K562 (cell line): ENCODE data around the gene CD52. TPM values are rescaled to one million over a fixed set of nuclear protein-coding genes. Genes with fewer than 3 reads are reported as not detected.

Experiments used
- CBX8 ChIP-seq: fragments of 200-600 bp; sonication (generic); IDR thresholded peaks from 2 replicates; pipeline ENCODE4 v1.6.1; 2012; ENCODE audit warnings: borderline replicate concordance, mixed run types, low read depth, mild to moderate bottlenecking, moderate library complexity, mixed read lengths, low read length, control low read depth, inconsistent platforms; ENCODE audit not compliant: poor library complexity, severe bottlenecking; ENCODE audit errors: extremely low read depth
- CEBPB ChIP-seq: fragments of 450-650 bp; IDR thresholded peaks from 2 replicates; pipeline ENCODE4 v1.6.1; 2016; ENCODE audit warnings: missing genetic modification characterization, missing compliant biosample characterization
- CREM ChIP-seq: IDR thresholded peaks from 2 replicates; pipeline ENCODE4 v1.6.1; 2014; ENCODE audit warnings: antibody characterized with exemption, low read depth
- GATAD2A ChIP-seq: fragments of 450-650 bp; IDR thresholded peaks from 2 replicates; pipeline ENCODE4 v1.6.1; 2017
- HDAC6 ChIP-seq: IDR thresholded peaks from 2 replicates; pipeline ENCODE4 v1.6.1; 2012; ENCODE audit warnings: low read depth, mild to moderate bottlenecking, control low read depth, inconsistent platforms, low read length, moderate library complexity
- MITF ChIP-seq: IDR thresholded peaks from 2 replicates; pipeline ENCODE4 v1.6.1; 2014; ENCODE audit warnings: antibody characterized with exemption
- VEZF1 ChIP-seq: fragments of 200-800 bp; sonication (Bioruptor generic); IDR thresholded peaks from 2 replicates; pipeline ENCODE4 v1.6.1; 2017; ENCODE audit warnings: missing genetic modification characterization, missing compliant biosample characterization
- ZBTB11 ChIP-seq, 3 experiments: fragments of 200-800 bp in 1 of 3; fragments of 250-450 bp in 1 of 3; fragments of 450-650 bp in 1 of 3; sonication (Bioruptor Pico) in 1 of 3; sonication (Bioruptor generic) in 1 of 3; formaldehyde crosslinking in 1 of 3; IDR thresholded peaks; 2 replicates each; pipeline versions ENCODE4 v1.6.1 to v1.8.0; 2016 to 2022; ENCODE audit warnings: mild to moderate bottlenecking in 2 of 3, missing genetic modification characterization in 2 of 3, missing compliant biosample characterization in 1 of 3, moderate library complexity in 1 of 3
- polyA plus RNA-seq, 8 experiments: library from polyadenylated mRNA; depleted of rRNA in 4 of 8; stranded (reverse) in 5 of 8; unstranded in 3 of 8; fragments of >200 nt; fragmentation: Nextera tagmentation in 2 of 8; fragmentation: Illumina TruSeq in 1 of 8; extraction: Ambion mirVana in 2 of 8; extraction: Trizol in 1 of 8; gene quantifications; 2 replicates each; pipeline versions ENCODE4 v1.2.1 to v1.2.3, GENCODE V29; 2011 to 2014; ENCODE audit warnings: inconsistent platforms in 1 of 8, missing spikeins in 1 of 8
- total RNA-seq, 7 experiments: library from RNA; depleted of rRNA in 6 of 7; stranded (reverse); fragments of >200 nt in 6 of 7; fragmentation: Illumina TruSeq in 2 of 7; extraction: Trizol in 2 of 7; gene quantifications; 2 replicates each; pipeline versions ENCODE4 v1.2.1 to v1.2.3, GENCODE V29; 2011 to 2021; ENCODE audit warnings: low replicate concordance in 1 of 7
- TF ChIP-seq, protein P1 (sequence below): fragments of 450-650 bp; IDR thresholded peaks from 2 replicates; pipeline ENCODE4 v1.7.1; 2018; ENCODE audit warnings: mild to moderate bottlenecking, low read depth; ENCODE audit not compliant: partially characterized antibody
- TF ChIP-seq, protein P2 (sequence below): IDR thresholded peaks from 2 replicates; pipeline ENCODE4 v1.6.1; 2016; ENCODE audit warnings: missing genetic modification characterization, missing compliant biosample characterization

The CD52 gene
- total and polyA plus RNA-seq, 9 of the 15 experiments (the other 6 are each of a cell fraction or from before 2014, with no cell fraction given) = 34.9 to 488 (median 173) TPM

DNA sequence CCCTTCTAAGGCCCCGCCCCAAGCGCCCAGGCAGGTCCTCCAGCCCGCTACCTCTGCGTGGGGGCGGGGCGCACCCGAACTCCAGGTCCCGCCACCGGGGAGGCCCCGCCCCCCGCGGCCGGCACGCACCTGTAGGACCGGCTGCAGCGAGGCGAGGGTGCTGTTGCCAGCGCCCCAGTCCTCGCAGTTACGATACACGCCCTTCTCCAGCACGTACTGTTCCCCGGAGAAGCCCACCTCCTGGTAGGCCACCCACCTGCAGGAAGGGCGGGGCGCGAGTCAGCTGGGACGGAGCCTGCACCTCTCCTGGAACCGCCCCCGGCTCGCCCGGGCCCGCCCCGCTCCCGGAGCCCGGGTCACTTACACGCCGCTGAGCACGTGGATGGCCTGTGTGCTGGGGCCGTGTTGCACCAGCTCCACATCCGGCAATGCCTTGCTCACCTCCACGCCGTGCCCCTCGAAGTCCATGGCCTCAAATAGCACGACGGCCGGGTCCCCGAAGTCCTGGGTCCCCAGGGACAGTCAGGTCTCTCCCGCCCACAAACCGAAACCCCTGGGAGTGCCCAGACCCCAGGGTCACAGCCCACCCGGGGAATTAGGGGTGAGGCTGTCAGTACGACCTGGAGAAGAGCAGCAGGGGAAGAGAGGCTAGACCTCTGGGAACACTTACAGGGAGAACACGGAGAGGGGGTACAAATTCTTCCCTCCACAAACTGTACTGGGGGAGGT lies 18.9 kb downstream of the CD52 start (continued):
- TF ChIP-seq, protein P1, sequence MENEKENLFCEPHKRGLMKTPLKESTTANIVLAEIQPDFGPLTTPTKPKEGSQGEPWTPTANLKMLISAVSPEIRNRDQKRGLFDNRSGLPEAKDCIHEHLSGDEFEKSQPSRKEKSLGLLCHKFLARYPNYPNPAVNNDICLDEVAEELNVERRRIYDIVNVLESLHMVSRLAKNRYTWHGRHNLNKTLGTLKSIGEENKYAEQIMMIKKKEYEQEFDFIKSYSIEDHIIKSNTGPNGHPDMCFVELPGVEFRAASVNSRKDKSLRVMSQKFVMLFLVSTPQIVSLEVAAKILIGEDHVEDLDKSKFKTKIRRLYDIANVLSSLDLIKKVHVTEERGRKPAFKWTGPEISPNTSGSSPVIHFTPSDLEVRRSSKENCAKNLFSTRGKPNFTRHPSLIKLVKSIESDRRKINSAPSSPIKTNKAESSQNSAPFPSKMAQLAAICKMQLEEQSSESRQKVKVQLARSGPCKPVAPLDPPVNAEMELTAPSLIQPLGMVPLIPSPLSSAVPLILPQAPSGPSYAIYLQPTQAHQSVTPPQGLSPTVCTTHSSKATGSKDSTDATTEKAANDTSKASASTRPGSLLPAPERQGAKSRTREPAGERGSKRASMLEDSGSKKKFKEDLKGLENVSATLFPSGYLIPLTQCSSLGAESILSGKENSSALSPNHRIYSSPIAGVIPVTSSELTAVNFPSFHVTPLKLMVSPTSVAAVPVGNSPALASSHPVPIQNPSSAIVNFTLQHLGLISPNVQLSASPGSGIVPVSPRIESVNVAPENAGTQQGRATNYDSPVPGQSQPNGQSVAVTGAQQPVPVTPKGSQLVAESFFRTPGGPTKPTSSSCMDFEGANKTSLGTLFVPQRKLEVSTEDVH = peak; percentile 82
- TF ChIP-seq CBX8 (no peak), VEZF1 (CRISPR knock-in tag) (peak; percentile 81), GATAD2A (no peak), HDAC6 (no peak), MITF (0 out of 2 replicates have a peak, but pooled peaks have one; percentile 48), CEBPB (tag) (peak; percentile 50), ZBTB11 (CRISPR knock-in tag; IDR thresholded peaks at IDR 0.05) (peak in 1 of 3 experiments; percentile 70; a peak in 2 of 6 replicates), CREM (peak; percentile 24; the same call in 1 of the 2 replicates)
- TF ChIP-seq, protein P2, sequence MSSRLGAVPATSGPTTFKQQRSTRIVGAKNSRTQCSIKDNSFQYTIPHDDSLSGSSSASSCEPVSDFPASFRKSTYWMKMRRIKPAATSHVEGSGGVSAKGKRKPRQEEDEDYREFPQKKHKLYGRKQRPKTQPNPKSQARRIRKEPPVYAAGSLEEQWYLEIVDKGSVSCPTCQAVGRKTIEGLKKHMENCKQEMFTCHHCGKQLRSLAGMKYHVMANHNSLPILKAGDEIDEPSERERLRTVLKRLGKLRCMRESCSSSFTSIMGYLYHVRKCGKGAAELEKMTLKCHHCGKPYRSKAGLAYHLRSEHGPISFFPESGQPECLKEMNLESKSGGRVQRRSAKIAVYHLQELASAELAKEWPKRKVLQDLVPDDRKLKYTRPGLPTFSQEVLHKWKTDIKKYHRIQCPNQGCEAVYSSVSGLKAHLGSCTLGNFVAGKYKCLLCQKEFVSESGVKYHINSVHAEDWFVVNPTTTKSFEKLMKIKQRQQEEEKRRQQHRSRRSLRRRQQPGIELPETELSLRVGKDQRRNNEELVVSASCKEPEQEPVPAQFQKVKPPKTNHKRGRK (tag) = no peak
